Ovary (tissue), 1 donor: ENCODE measurements around the gene NPHP3.

Experiments used
- EP300 ChIP-seq: sonication (generic); formaldehyde crosslinking; IDR thresholded peaks from one replicate; pipeline ENCODE4 v1.6.1; 2017; ENCODE audit warnings: antibody characterized with exemption
- POLR2A ChIP-seq: fragments of 450-650 bp; IDR thresholded peaks from one replicate; pipeline ENCODE4 v1.6.1; 2017; ENCODE audit warnings: antibody characterized with exemption, mild to moderate bottlenecking, moderate library complexity

DNA sequence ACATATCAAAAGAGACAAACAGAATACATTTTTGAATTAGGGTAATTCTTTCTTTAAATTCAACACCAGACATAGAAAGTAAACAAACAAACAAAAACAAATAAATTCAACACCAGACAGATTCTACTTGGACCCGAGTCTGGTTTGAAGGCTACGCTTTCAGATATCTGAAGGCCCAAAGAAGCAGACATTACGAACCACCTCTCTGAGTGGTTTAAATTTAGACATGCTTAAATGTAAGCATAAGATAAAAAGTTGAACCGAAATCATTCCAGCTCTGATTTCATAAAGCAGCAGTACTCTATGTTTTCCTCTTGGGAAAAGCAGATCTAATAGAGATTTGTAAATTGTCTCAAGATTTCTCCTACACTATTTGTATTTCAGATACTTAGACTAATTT is 32.2 kb downstream of the NPHP3 start:
- TF ChIP-seq EP300, result no peak
- no peak for TF ChIP-seq POLR2A
